ENCODE measurements around the gene RNF26. TPM values are rescaled to one million over a fixed set of nuclear protein-coding genes. Genes with fewer than 3 reads are reported as not detected.

Gene RNF26
- total and polyA plus RNA-seq, 2 of the 4 experiments (the other 2 are of a cell fraction): 3.4 to 36.7 TPM

DNA sequence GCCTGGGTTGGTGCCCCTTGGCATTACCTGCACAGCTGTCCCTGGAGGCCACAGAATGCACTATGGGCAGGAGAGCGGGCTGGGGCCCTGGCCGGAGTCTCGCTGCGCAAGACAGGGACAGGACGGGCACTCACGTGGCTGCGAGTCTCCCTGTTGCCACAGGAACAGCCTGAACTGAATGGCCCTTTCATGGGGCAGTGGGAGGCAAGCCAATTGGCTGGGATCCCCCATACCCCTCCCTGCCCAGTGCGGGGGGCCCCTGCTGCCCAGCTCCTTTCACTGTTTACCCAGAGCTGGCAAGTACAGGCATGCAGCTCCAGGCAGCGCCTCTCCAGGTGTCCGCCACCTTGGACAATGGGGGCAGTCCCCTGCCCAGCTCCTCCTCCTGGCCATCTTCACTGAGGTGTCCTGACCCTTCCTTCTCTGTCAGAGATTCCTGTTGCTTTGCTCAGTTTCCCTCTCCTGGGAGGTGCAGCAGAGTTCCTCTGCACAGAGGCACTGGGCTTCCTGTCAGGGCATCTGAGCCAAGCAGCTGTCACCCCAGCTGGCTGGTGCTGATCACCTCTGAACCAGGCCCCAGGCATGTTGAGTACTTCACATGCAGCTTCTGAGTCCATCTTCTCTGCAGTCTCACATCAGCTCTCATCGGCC is 42.0 kb downstream of the RNF26 start:
- in situ Hi-C loops (cut with MboI; ENCODE audit: low sequenced_read_pairs): no loop called here
- no peak overlapping the region; the same call in 2 of the 3 replicates for H2BK15ac ChIP-seq (ENCODE audit: low read depth, low read length)
- no peaks in the 10 kb centered on the region for H3K27me3 ChIP-seq (ENCODE audit: control insufficient read depth, insufficient read depth, low read length)
- TF ChIP-seq MXI1 (IDR thresholded peaks at IDR 0.05; ENCODE audit: borderline replicate concordance, low read depth, low read length): 0 out of 2 replicates have a peak, but pooled peaks have one; percentile 19
- TF ChIP-seq RCOR1 (IDR thresholded peaks at IDR 0.05; ENCODE audit: insufficient replicate concordance, low read length): no peak
- TF ChIP-seq, protein P1, sequence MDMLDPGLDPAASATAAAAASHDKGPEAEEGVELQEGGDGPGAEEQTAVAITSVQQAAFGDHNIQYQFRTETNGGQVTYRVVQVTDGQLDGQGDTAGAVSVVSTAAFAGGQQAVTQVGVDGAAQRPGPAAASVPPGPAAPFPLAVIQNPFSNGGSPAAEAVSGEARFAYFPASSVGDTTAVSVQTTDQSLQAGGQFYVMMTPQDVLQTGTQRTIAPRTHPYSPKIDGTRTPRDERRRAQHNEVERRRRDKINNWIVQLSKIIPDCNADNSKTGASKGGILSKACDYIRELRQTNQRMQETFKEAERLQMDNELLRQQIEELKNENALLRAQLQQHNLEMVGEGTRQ (IDR thresholded peaks at IDR 0.05; ENCODE audit: low read depth, low read length): peak; percentile 16; the same call in 1 of the 2 replicates
- H3K79me1 ChIP-seq (ENCODE audit: low read depth in 1 of 2, low read length in 2 of 2): no peaks in the 10 kb centered on the region
- H3K9ac ChIP-seq (ENCODE audit: low read depth, low read length): no peak overlapping the region
- H2BK120ac ChIP-seq (ENCODE audit: low read depth, low read length): peak overlapping the region; percentile 26; the same call in 1 of the 2 replicates
- no peaks in the 10 kb centered on the region for H4K20me1 ChIP-seq (ENCODE audit: insufficient read depth, low read length)
- no peak for ATAC-seq (ENCODE audit: low read depth)
- H3K4ac ChIP-seq (ENCODE audit: low read depth, low read length): peak overlapping the region; percentile 50; the same call in 1 of the 2 replicates
- no TSS peak for BruUV-seq (replicated peaks)
- dilution Hi-C loops (cut with HindIII; ENCODE audit: low sequenced_read_pairs, unreplicated experiment): no loop called here
- peaks cover 26% of the 10 kb centered on the region for H3K4me1 ChIP-seq (ENCODE audit: control insufficient read depth, insufficient read depth, low read length)
- peak overlapping the region; percentile 27; the same call in 1 of the 2 replicates for H2AK5ac ChIP-seq (ENCODE audit: low read depth, low read length)
- peak overlapping the region; percentile 78 for H2AFZ ChIP-seq (replicated peaks; ENCODE audit: low read length, poor library complexity)
- no peaks in the 10 kb centered on the region for H3K9me3 ChIP-seq (ENCODE audit: control insufficient read depth, insufficient read depth, low read length)
- H2BK20ac ChIP-seq (ENCODE audit: low read depth, low read length): peak overlapping the region; percentile 29; the same call in 1 of the 2 replicates
- peak overlapping the region; percentile 26 for H2BK5ac ChIP-seq (ENCODE audit: low read depth, low read length, poor library complexity, severe bottlenecking)
- H4K8ac ChIP-seq (ENCODE audit: low read depth in 2 of 2, low read length in 2 of 2): 0 out of 4 replicates have a peak overlapping the region, but pooled peaks of 1 of the 2 experiments have one; percentile 6
- no peak overlapping the region for H3K56ac ChIP-seq (ENCODE audit: extremely low read depth, insufficient read depth, low read length)
- 27% methylated on average over 3 of the region's 11 CpGs; no CpG with 5 or more reads in 1 of the 2 experiments for WGBS, 2 experiments (ENCODE audit: extremely low coverage in 2 of 2, insufficient read length in 1 of 2)
- POLR2A ChIA-PET (ENCODE audit: unreplicated experiment): interaction anchor here (1.1 kb wide), 1 partner anchor 20 kb away, joined by 3 read pairs; no protein-coding TSS in a partner anchor
- H4K5ac ChIP-seq (ENCODE audit: low read depth, low read length): peak overlapping the region; percentile 58; the same call in 1 of the 2 replicates
- intact Hi-C loops (cut with micrococcal nuclease): no loop called here
- no peak overlapping the region for H3K27ac ChIP-seq (ENCODE audit: insufficient read depth, low read length)
- no peak overlapping the region for H3K23ac ChIP-seq (ENCODE audit: low read depth, low read length)
- H3K36me3 ChIP-seq (ENCODE audit: control insufficient read depth, insufficient read depth, low read length): no peaks in the 10 kb centered on the region
- H2AK9ac ChIP-seq (replicated peaks; ENCODE audit: low read depth, low read length, poor library complexity): peak overlapping the region; percentile 68
- CTCF ChIA-PET: interaction anchor here (0.7 to 4.0 kb wide), 5 partner anchors 20 to 99 kb away, joined by 3 to 32 read pairs (median 5); no protein-coding TSS in a partner anchor
- H3K4me2 ChIP-seq (ENCODE audit: low read depth, low read length): no peak overlapping the region; the same call in 1 of the 2 replicates
- DNase-seq: peak; percentile 37
- H4K91ac ChIP-seq (ENCODE audit: insufficient read depth, low read depth, low read length): peak overlapping the region; percentile 13; the same call in 1 of the 2 replicates
- no peak overlapping the region; the same call in 1 of the 2 replicates for H3K18ac ChIP-seq (ENCODE audit: low read depth, low read length)
- no peaks in the 10 kb centered on the region; the same call in 1 of the 2 replicates for H3K9me1 ChIP-seq (ENCODE audit: insufficient read depth, low read length)
- no peak overlapping the region for H3K14ac ChIP-seq (replicated peaks; ENCODE audit: low read depth, low read length)
- no peak overlapping the region for H3K4me3 ChIP-seq (ENCODE audit: insufficient read depth, low read depth, low read length)

Data from IMR-90 (cell line).